PC-3 (cell line): ENCODE results near the gene SIN3B. TPM values are rescaled to one million over a fixed set of nuclear protein-coding genes. Genes with fewer than 3 reads are reported as not detected.

Experiments
- ATAC-seq: fragments of 200-7000 bp; cut with Tn5 transposase; 2 replicates; pipeline ENCODE4 v1.9.1; 2020; ENCODE audit warnings: mild to moderate bottlenecking, moderate library complexity
- BruUV-seq: library from RNA; stranded (reverse); fragments of 400-500 nt; replicated peaks from 2 replicates; lab custom pipeline; 2021; lab: Mats Ljungman, UMichigan
- CTCF ChIA-PET: fragments of 300-600 bp; sonication (Branson Sonifier 250); formaldehyde crosslinking; loops from one replicate; lab custom pipeline; 2022; ENCODE audit warnings: antibody characterized with exemption; lab: Charles Lee
- POLR2A ChIA-PET: fragments of 300-600 bp; sonication (Branson Sonifier 250); formaldehyde crosslinking; loops from one replicate; lab custom pipeline; 2022; ENCODE audit warnings: antibody characterized with exemption; ENCODE audit not compliant: unreplicated experiment; lab: Charles Lee
- DNase-seq: peaks from one replicate; pipeline ENCODE4 v3.0.0-alpha.2; 2015
- H2AFZ ChIP-seq: fragments of 300-600 bp; sonication (generic); 2 replicates; pipeline ENCODE4 v1.6.0; 2016; ENCODE audit warnings: antibody characterized with exemption, low read length
- H3F3A ChIP-seq: fragments of 300-600 bp; sonication (generic); one replicate; pipeline ENCODE4 v1.6.0; 2017; ENCODE audit warnings: antibody characterized with exemption, low read length, control low read depth, mild to moderate bottlenecking; ENCODE audit not compliant: unreplicated experiment
- H3K27ac ChIP-seq: fragments of 300-600 bp; sonication (generic); 2 replicates; pipeline ENCODE4 v1.5.1; 2016; ENCODE audit warnings: mild to moderate bottlenecking, low read length
- H3K27me3 ChIP-seq: fragments of 300-600 bp; sonication (generic); 2 replicates; pipeline ENCODE4 v1.6.1; 2016; ENCODE audit warnings: low read length, mixed read lengths
- H3K36me3 ChIP-seq: fragments of 300-600 bp; sonication (generic); 2 replicates; pipeline ENCODE4 v1.6.1; 2016; ENCODE audit warnings: low read depth, mixed run types, low read length, mixed read lengths
- H3K4me1 ChIP-seq: fragments of 300-600 bp; sonication (generic); 2 replicates; pipeline ENCODE4 v1.5.1; 2016; ENCODE audit warnings: low read length; ENCODE audit not compliant: insufficient read depth
- H3K4me2 ChIP-seq: fragments of 300-600 bp; sonication (generic); 2 replicates; pipeline ENCODE4 v1.6.0; 2016; ENCODE audit warnings: low read length
- H3K4me3 ChIP-seq: fragments of 300-600 bp; sonication (generic); 2 replicates; pipeline ENCODE4 v1.5.1; 2016; ENCODE audit warnings: mild to moderate bottlenecking, low read length, mixed read lengths
- H3K79me2 ChIP-seq: fragments of 300-600 bp; sonication (generic); 2 replicates; pipeline ENCODE4 v1.6.1; 2017; ENCODE audit warnings: low read length, mixed read lengths
- H3K9ac ChIP-seq: fragments of 300-600 bp; sonication (generic); 2 replicates; pipeline ENCODE4 v1.6.0; 2016; ENCODE audit warnings: mild to moderate bottlenecking, low read length
- H3K9me2 ChIP-seq: fragments of 300-600 bp; sonication (generic); replicated peaks from 2 replicates; pipeline ENCODE4 v1.6.1; 2016; ENCODE audit warnings: mixed run types, low read length, mixed read lengths
- H3K9me3 ChIP-seq: fragments of 300-600 bp; sonication (generic); 2 replicates; pipeline ENCODE4 v1.6.1; 2016; ENCODE audit warnings: low read length, mixed read lengths
- H4K20me1 ChIP-seq: fragments of 300-600 bp; sonication (generic); 2 replicates; pipeline ENCODE4 v1.6.1; 2016; ENCODE audit warnings: low read length, mixed read lengths
- EZH2 ChIP-seq: fragments of 300-600 bp; sonication (generic); IDR thresholded peaks from one replicate; pipeline ENCODE4 v1.6.1; 2017; ENCODE audit warnings: antibody characterized with exemption, mild to moderate bottlenecking, low read length; ENCODE audit not compliant: unreplicated experiment
- EZH2phosphoT487 ChIP-seq: fragments of 300-600 bp; sonication (generic); IDR thresholded peaks from 2 replicates; pipeline ENCODE4 v1.6.1; 2018; ENCODE audit warnings: mild to moderate bottlenecking, antibody characterized with exemption, low read length, borderline replicate concordance
- intact Hi-C: fragments of 100-400 bp; cut with micrococcal nuclease; formaldehyde crosslinking; loops from 2 replicates; pipeline ENCODE4 v1.9.0; 2023
- total RNA-seq: library from RNA; depleted of rRNA; stranded (reverse); fragments of >200 nt; gene quantifications from 2 replicates; pipeline ENCODE4 v1.2.3, GENCODE V29; 2014
- TF ChIP-seq, protein P1 (sequence below): fragments of 300-600 bp; sonication (generic); conservative IDR thresholded peaks from 2 replicates; pipeline ENCODE4 v1.5.1; 2017; ENCODE audit warnings: antibody characterized with exemption, low read depth, mild to moderate bottlenecking, low read length

Gene SIN3B
- total RNA-seq, 1 experiment from 2014 or later = 46.4 TPM

DNA sequence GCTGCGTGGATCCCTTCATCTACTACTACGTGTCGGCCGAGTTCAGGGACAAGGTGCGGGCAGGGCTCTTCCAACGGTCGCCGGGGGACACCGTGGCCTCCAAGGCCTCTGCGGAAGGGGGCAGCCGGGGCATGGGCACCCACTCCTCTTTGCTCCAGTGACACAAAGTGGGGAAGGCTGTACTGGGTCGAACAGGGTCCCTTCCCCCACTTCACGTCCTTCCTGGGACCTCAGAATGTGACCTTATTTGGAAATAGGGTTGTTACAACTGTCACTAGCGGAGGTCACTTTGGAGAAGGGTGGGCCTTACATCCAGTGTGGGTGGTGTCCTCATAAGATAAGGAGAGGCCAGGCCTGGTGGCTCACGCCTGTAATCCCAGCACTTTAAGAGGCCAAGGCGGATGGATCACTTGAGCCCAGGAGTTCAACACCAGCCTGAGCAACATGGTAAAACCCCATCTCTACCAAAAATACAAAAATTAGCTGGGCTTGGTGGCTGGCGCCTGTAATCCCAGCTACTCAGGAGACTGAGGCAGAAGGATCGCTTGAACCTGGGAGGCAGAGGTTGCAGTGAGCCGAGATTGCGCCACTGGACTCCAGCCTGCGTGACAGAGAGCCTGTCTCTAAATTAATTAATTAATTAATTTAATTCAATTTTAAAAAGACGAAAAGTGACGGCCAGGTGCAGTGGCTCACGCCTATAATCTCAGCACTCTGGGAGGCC lies 61.4 kb downstream of the SIN3B start:
- no peaks in the 10 kb centered on the region for H3K9me3 ChIP-seq
- no peaks in the 10 kb centered on the region for H3K9me2 ChIP-seq
- ChIA-PET CTCF (no interaction called here), POLR2A (no interaction called here)
- intact Hi-C loops = loop anchor here (10.0 kb wide), 2 partner anchors 56 to 164 kb away; no protein-coding TSS in a partner anchor
- H3K27ac ChIP-seq = no peak overlapping the region
- no TSS peak for BruUV-seq
- no peak for DNase-seq
- TF ChIP-seq EZH2 = no peak
- no peak for TF ChIP-seq EZH2phosphoT487
- TF ChIP-seq, protein P1, sequence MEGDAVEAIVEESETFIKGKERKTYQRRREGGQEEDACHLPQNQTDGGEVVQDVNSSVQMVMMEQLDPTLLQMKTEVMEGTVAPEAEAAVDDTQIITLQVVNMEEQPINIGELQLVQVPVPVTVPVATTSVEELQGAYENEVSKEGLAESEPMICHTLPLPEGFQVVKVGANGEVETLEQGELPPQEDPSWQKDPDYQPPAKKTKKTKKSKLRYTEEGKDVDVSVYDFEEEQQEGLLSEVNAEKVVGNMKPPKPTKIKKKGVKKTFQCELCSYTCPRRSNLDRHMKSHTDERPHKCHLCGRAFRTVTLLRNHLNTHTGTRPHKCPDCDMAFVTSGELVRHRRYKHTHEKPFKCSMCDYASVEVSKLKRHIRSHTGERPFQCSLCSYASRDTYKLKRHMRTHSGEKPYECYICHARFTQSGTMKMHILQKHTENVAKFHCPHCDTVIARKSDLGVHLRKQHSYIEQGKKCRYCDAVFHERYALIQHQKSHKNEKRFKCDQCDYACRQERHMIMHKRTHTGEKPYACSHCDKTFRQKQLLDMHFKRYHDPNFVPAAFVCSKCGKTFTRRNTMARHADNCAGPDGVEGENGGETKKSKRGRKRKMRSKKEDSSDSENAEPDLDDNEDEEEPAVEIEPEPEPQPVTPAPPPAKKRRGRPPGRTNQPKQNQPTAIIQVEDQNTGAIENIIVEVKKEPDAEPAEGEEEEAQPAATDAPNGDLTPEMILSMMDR = no peak
- no peaks in the 10 kb centered on the region for H3K27me3 ChIP-seq
- no peak overlapping the region for H3K9ac ChIP-seq
- no peaks in the 10 kb centered on the region for H3F3A ChIP-seq
- H3K79me2 ChIP-seq = no peaks in the 10 kb centered on the region
- H3K4me3 ChIP-seq = no peak overlapping the region
- H3K36me3 ChIP-seq = no peaks in the 10 kb centered on the region
- H3K4me1 ChIP-seq = 0 out of 2 replicates have a peak, but pooled peaks cover 4% of the 10 kb centered on the region
- no peak for ATAC-seq
- H2AFZ ChIP-seq = no peak overlapping the region
- H4K20me1 ChIP-seq = no peaks in the 10 kb centered on the region
- H3K4me2 ChIP-seq = no peak overlapping the region

DNA sequence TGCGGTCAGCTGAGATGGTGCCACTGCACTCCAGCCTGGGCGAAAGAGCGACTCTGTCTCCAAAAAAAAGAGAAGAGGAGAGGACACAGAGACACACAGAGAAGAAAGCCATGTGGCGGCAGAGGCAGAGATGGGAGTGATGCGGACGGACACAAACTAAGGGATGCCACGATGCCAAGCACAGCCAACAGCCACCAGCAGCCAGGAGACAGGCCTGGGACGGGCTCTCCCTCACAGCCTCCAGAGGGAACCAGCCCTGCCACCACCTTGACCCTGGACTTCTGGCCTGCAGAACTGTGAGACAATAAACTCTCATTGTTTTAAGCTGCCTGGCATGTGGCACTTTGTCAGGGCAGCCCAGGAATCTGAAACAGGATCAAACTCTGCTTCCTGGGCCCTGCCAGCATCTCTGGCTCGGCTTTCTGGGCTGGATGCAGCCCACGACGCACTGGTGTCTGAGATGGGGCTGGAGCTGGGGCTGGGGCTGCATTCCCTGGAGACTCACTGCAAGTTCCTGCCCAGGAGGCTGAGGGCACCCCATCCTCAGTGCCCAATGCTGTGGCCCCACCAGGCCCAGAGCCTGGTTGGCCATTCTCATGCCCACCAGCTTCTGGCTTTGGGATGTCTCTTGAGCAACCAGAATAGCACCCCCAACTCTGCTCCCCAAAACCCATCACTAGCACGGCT lies 62.6 kb downstream of the SIN3B start:
- no TSS peak for BruUV-seq
- no peaks in the 10 kb centered on the region for H3F3A ChIP-seq
- intact Hi-C loops = loop anchor here (10.0 kb wide), 2 partner anchors 57 to 163 kb away; no protein-coding TSS in a partner anchor

More for the DNA sequence above, 62.6 kb downstream of the SIN3B start:
- ChIA-PET POLR2A (no interaction called here), CTCF (no interaction called here)
- TF ChIP-seq, protein P1 = no peak
- TF ChIP-seq EZH2phosphoT487 = no peak
- TF ChIP-seq EZH2 = no peak
- Histone ChIP-seq H2AFZ (no peak overlapping the region), H3K79me2 (no peaks in the 10 kb centered on the region), H3K4me2 (no peak overlapping the region), H3K27me3 (no peaks in the 10 kb centered on the region), H3K27ac (no peak overlapping the region), H3K4me1 (peaks cover 6% of the 10 kb centered on the region; the same call in 1 of the 2 replicates), H4K20me1 (no peaks in the 10 kb centered on the region), H3K36me3 (no peaks in the 10 kb centered on the region), H3K9me3 (no peaks in the 10 kb centered on the region), H3K9me2 (no peaks in the 10 kb centered on the region), H3K4me3 (no peak overlapping the region), H3K9ac (no peak overlapping the region)
- ATAC-seq (no peak), DNase-seq (no peak)
